HCT116 (cell line): ENCODE data around the gene DPYD. TPM values are rescaled to one million over a fixed set of nuclear protein-coding genes. Genes with fewer than 3 reads are reported as not detected.

ENCODE experiments used
- ATAC-seq: fragments of 200-7000 bp; cut with Tn5 transposase; 2 replicates; pipeline ENCODE4 v1.9.1; 2020; ENCODE audit warnings: mild to moderate bottlenecking, moderate library complexity
- BruUV-seq: library from RNA; stranded (reverse); fragments of 400-500 nt; replicated peaks from 2 replicates; lab custom pipeline; 2021; lab: Mats Ljungman, UMichigan
- CTCF ChIA-PET: fragments of 300-600 bp; sonication (Branson Sonifier 250); formaldehyde crosslinking; loops from one replicate; lab custom pipeline; 2021; ENCODE audit warnings: antibody characterized with exemption; lab: Charles Lee
- POLR2A ChIA-PET: fragments of 300-600, 350-600 bp; sonication (Branson Sonifier 250); formaldehyde crosslinking; loops from one replicate; lab custom pipeline; 2021; ENCODE audit warnings: antibody characterized with exemption; lab: Charles Lee
- RAD21 ChIA-PET, 2 experiments: fragments of 300-600 bp; sonication (Branson Sonifier 250); formaldehyde crosslinking; loops; one replicate each; lab custom pipeline; 2023; ENCODE audit warnings: low total read pairs in 2 of 2; ENCODE audit not compliant: uncharacterized antibody in 2 of 2, unreplicated experiment in 2 of 2, low non-redundant PET in 1 of 2; lab: Charles Lee
- DNase-seq: peaks from one replicate; pipeline ENCODE4 v3.0.0-alpha.2; 2010; ENCODE audit warnings: low read depth, low spot score
- H2AFZ ChIP-seq: fragments of 200-600 bp; shearing (Covaris generic), sonication (generic); 2 replicates; pipeline ENCODE4 v1.6.1; 2017; ENCODE audit warnings: low read depth, mixed run types, mixed read lengths, antibody characterized with exemption, low read length; ENCODE audit not compliant: poor library complexity, severe bottlenecking
- H3K27ac ChIP-seq: 2 replicates; pipeline ENCODE4 v1.5.1; 2012; ENCODE audit warnings: low read depth, low read length
- H3K27me3 ChIP-seq: fragments of 200-600 bp; sonication (generic); 2 replicates; pipeline ENCODE4 v1.6.1; 2016; ENCODE audit warnings: mixed run types, low read length, mixed read lengths; ENCODE audit not compliant: insufficient read depth
- H3K36me3 ChIP-seq, 2 experiments: fragments of 200-500 bp in 1 of 2; fragments of 200-600 bp in 1 of 2; sonication (Bioruptor generic) in 1 of 2; sonication (generic) in 1 of 2; 2 replicates each; pipeline versions ENCODE4 v1.5.1 to v1.6.1; 2014 to 2016; ENCODE audit warnings: low read length in 2 of 2, inconsistent platforms in 1 of 2, mixed read lengths in 1 of 2, mixed run types in 1 of 2; ENCODE audit not compliant: insufficient read depth in 2 of 2, control insufficient read depth in 1 of 2
- H3K4me1 ChIP-seq, 2 experiments: fragments of 200-600 bp in 1 of 2; sonication (generic) in 1 of 2; 2 replicates each; pipeline versions ENCODE4 v1.5.1 to v1.6.1; 2012 to 2017; ENCODE audit warnings: low read length in 2 of 2, inconsistent platforms in 1 of 2, mild to moderate bottlenecking in 1 of 2, mixed read lengths in 1 of 2, mixed run types in 1 of 2, moderate library complexity in 1 of 2; ENCODE audit not compliant: insufficient read depth in 2 of 2, control insufficient read depth in 1 of 2
- H3K4me2 ChIP-seq: fragments of 200-600 bp; sonication (generic); 2 replicates; pipeline ENCODE4 v1.6.1; 2017; ENCODE audit warnings: mixed run types, low read length, mixed read lengths
- H3K4me3 ChIP-seq, 2 experiments: fragments of 200-600 bp in 1 of 2; sonication (generic) in 1 of 2; replicated peaks in 1 of 2; 2 replicates each; pipeline ENCODE4 v1.5.1; 2011 to 2016; ENCODE audit warnings: low read length in 2 of 2, control low read depth in 1 of 2, low read depth in 1 of 2, mild to moderate bottlenecking in 1 of 2, mixed read lengths in 1 of 2, mixed run types in 1 of 2
- H3K79me2 ChIP-seq: fragments of 200-600 bp; sonication (generic); 2 replicates; pipeline ENCODE4 v1.6.1; 2017; ENCODE audit warnings: mild to moderate bottlenecking, mixed run types, low read length, moderate library complexity, mixed read lengths; ENCODE audit not compliant: insufficient read depth
- H3K9ac ChIP-seq: fragments of 200-600 bp; sonication (generic); 2 replicates; pipeline ENCODE4 v1.6.1; 2016; ENCODE audit warnings: low read length, mixed read lengths
- H3K9me2 ChIP-seq: fragments of 200-600 bp; sonication (generic), shearing (Covaris generic); 2 replicates; pipeline ENCODE4 v1.6.1; 2017; ENCODE audit warnings: mixed run types, mild to moderate bottlenecking, moderate library complexity; ENCODE audit not compliant: insufficient read depth
- H3K9me3 ChIP-seq, 2 experiments: fragments of 200-500 bp in 1 of 2; fragments of 200-600 bp in 1 of 2; sonication (Bioruptor generic) in 1 of 2; sonication (generic) in 1 of 2; 2 replicates each; pipeline ENCODE4 v1.6.1; 2014 to 2017; ENCODE audit warnings: low read length in 2 of 2, mixed read lengths in 2 of 2, inconsistent platforms in 1 of 2, low read depth in 1 of 2, mild to moderate bottlenecking in 1 of 2, mixed run types in 1 of 2, moderate library complexity in 1 of 2; ENCODE audit not compliant: control insufficient read depth in 1 of 2, insufficient read depth in 1 of 2
- H4K20me1 ChIP-seq: fragments of 200-600 bp; sonication (generic), shearing (Covaris generic); 2 replicates; pipeline ENCODE4 v1.6.1; 2017; ENCODE audit warnings: mixed run types, mild to moderate bottlenecking, moderate library complexity; ENCODE audit not compliant: insufficient read depth
- CTCF ChIP-seq, 3 experiments: fragments of 200-600 bp in 1 of 3; sonication (generic) in 1 of 3; IDR thresholded peaks in 2 of 3; conservative IDR thresholded peaks in 1 of 3; 2 replicates each; pipeline ENCODE4 v1.5.1; 2012 to 2017; ENCODE audit warnings: low read depth in 2 of 3, low read length in 2 of 3, antibody characterized with exemption in 1 of 3, borderline replicate concordance in 1 of 3, control low read depth in 1 of 3, mild to moderate bottlenecking in 1 of 3, mixed read lengths in 1 of 3, mixed run types in 1 of 3, moderate library complexity in 1 of 3; ENCODE audit not compliant: insufficient read depth in 1 of 3
- EZH2phosphoT487 ChIP-seq: fragments of 200-600 bp; IDR thresholded peaks from 2 replicates; pipeline ENCODE4 v1.6.1; 2018; ENCODE audit warnings: antibody characterized with exemption, borderline replicate concordance
- FOSL1 ChIP-seq: IDR thresholded peaks from 2 replicates; pipeline ENCODE4 v1.6.1; 2012; ENCODE audit warnings: low read depth
- POLR2AphosphoS5 ChIP-seq: IDR thresholded peaks from 2 replicates; pipeline ENCODE4 v1.6.1; 2011; ENCODE audit warnings: mild to moderate bottlenecking, low read depth, low read length, moderate library complexity
- ZBTB33 ChIP-seq: IDR thresholded peaks from 2 replicates; pipeline ENCODE4 v1.6.1; 2011; ENCODE audit warnings: mild to moderate bottlenecking, low read length, moderate library complexity; ENCODE audit not compliant: insufficient replicate concordance; ENCODE audit errors: extremely low read depth
- ZNF274 ChIP-seq: fragments of 200-500 bp; sonication (Bioruptor generic); IDR thresholded peaks from 2 replicates; pipeline ENCODE4 v1.6.1; 2014; ENCODE audit warnings: mild to moderate bottlenecking, low read depth, low read length, inconsistent platforms
- intact Hi-C: fragments of 100-400 bp; cut with micrococcal nuclease; formaldehyde crosslinking; loops from 2 replicates; pipeline ENCODE4 v1.10.0; 2022
- total RNA-seq: library from RNA; stranded (reverse); gene quantifications from one replicate; pipeline ENCODE4 v1.2.1, GENCODE V29; 2021; ENCODE audit not compliant: unreplicated experiment

The DPYD gene
- total RNA-seq, 1 experiment from 2014 or later, result 1.7 TPM

- Histone ChIP-seq H3K9ac (no peak overlapping the region), H3K4me2 (no peak overlapping the region), H3K79me2 (no peaks in the 10 kb centered on the region), H3K27ac (no peak overlapping the region), H3K27me3 (no peaks in the 10 kb centered on the region), H4K20me1 (no peaks in the 10 kb centered on the region), H3K4me3 (no peak overlapping the region), H2AFZ (no peak overlapping the region), H3K36me3 (no peaks in the 10 kb centered on the region), H3K9me3 (no peaks in the 10 kb centered on the region), H3K4me1 (no peaks in the 10 kb centered on the region), H3K9me2 (no peaks in the 10 kb centered on the region; the same call in 1 of the 2 replicates)
- ChIA-PET RAD21 (no interaction called here), POLR2A (no interaction called here), CTCF (interaction anchor here (1.3 to 1.5 kb wide), 2 partner anchors 581 to 644 kb away, joined by 3 to 4 read pairs; no protein-coding TSS in a partner anchor)
- TF ChIP-seq POLR2AphosphoS5 (no peak), ZBTB33 (no peak), EZH2phosphoT487 (no peak), CTCF (IDR thresholded peaks at IDR 0.05 in 2 of 3, conservative IDR thresholded peaks at IDR 0.05 in 1 of 3; ENCODE audit: borderline replicate concordance in 1 of 3, insufficient read depth in 1 of 3, low read depth in 2 of 3, low read length in 2 of 3) (no peak), ZNF274 (no peak), FOSL1 (no peak)
- no TSS peak for BruUV-seq
- no peak for ATAC-seq
- DNase-seq, result no peak
- intact Hi-C loops, result loop anchor here (5.0 kb wide), 2 partner anchors 228 to 582 kb away; no protein-coding TSS in a partner anchor
Measured at GRCh38 chr1:97824624-97825023, 96.2 kb downstream of the DPYD start.
